Stimulated activated CD8-positive, alpha-beta memory T cell treated with anti-CD3 and anti-CD28 coated beads, Interleukin-15, amount 100 ng/mL, for 24 hours (primary cell): ENCODE measurements around the gene RUNX1.

Experiments used
- DNase-seq: peaks from one replicate; pipeline ENCODE4 v3.0.0-alpha.2; 2020; ENCODE audit warnings: low read depth

RUNX1 gene

GRCh38 chr21:34946385-34946840 is 102.7 kb downstream of the RUNX1 start:
- no peak for DNase-seq

GRCh38 chr21:34945288-34945687 is 103.8 kb downstream of the RUNX1 start:
- DNase-seq: no peak

GRCh38 chr21:34944015-34944755 is 104.9 kb downstream of the RUNX1 start:
- DNase-seq: no peak

GRCh38 chr21:34942911-34943310 is 106.2 kb downstream of the RUNX1 start:
- DNase-seq: no peak

- DNase-seq: no peak
Measured at GRCh38 chr21:34941162-34941561, 107.9 kb downstream of the RUNX1 start.

- no peak for DNase-seq
Measured at GRCh38 chr21:34939673-34940331, 109.3 kb downstream of the RUNX1 start.

- DNase-seq: no peak
Measured at GRCh38 chr21:34938089-34938764, 110.9 kb downstream of the RUNX1 start.

- DNase-seq: no peak
Measured at GRCh38 chr21:34936883-34937563, 112.1 kb downstream of the RUNX1 start.

- no peak for DNase-seq
Measured at GRCh38 chr21:34936371-34936789, 112.7 kb downstream of the RUNX1 start.

GRCh38 chr21:34935898-34936297 is 113.2 kb downstream of the RUNX1 start:
- no peak for DNase-seq

GRCh38 chr21:34935452-34935851 is 113.7 kb downstream of the RUNX1 start:
- DNase-seq: no peak

GRCh38 chr21:34934350-34934749 is 114.8 kb downstream of the RUNX1 start:
- no peak for DNase-seq

- no peak for DNase-seq
Measured at GRCh38 chr21:34933609-34934335, 115.3 kb downstream of the RUNX1 start.

- DNase-seq: no peak
Measured at GRCh38 chr21:34932233-34932632, 116.9 kb downstream of the RUNX1 start.

- no peak for DNase-seq
Measured at GRCh38 chr21:34930971-34931370, 118.1 kb downstream of the RUNX1 start.

GRCh38 chr21:34928637-34929036 is 120.5 kb downstream of the RUNX1 start:
- no peak for DNase-seq

- DNase-seq: no peak
Measured at GRCh38 chr21:34927992-34928391, 121.1 kb downstream of the RUNX1 start.

- DNase-seq: no peak
Measured at GRCh38 chr21:34926803-34927467, 122.2 kb downstream of the RUNX1 start.

- DNase-seq: no peak
Measured at GRCh38 chr21:34925597-34925996, 123.5 kb downstream of the RUNX1 start.

- no peak for DNase-seq
Measured at GRCh38 chr21:34924771-34925419, 124.2 kb downstream of the RUNX1 start.

GRCh38 chr21:34924194-34924593 is 124.9 kb downstream of the RUNX1 start:
- no peak for DNase-seq
